NCI-H1930 (cell line): ENCODE results near the gene PPP1R7.

Experiments
- DNase-seq, 2 experiments: peaks; one replicate each; lab custom pipeline; 2025; lab: John Stamatoyannopoulos, UW

The PPP1R7 gene

GRCh38 chr2:241161646-241162281, 11.5 kb downstream of the PPP1R7 start:
- DNase-seq = no peak

GRCh38 chr2:241163601-241164118, 13.4 kb downstream of the PPP1R7 start:
- no peak for DNase-seq

- DNase-seq = no peak
These were observed 18.1 kb downstream of the PPP1R7 start for GRCh38 chr2:241168366-241168765.

- no peak for DNase-seq
These were observed 23.3 kb downstream of the PPP1R7 start for GRCh38 chr2:241173557-241173956.

GRCh38 chr2:241177526-241178334, 27.5 kb downstream of the PPP1R7 start:
- no peak for DNase-seq

GRCh38 chr2:241178961-241179360, 28.7 kb downstream of the PPP1R7 start:
- no peak for DNase-seq

- DNase-seq = no peak
These were observed 29.6 kb downstream of the PPP1R7 start for GRCh38 chr2:241179899-241180298.

- no peak for DNase-seq
These were observed 30.2 kb downstream of the PPP1R7 start for GRCh38 chr2:241180495-241180894.

GRCh38 chr2:241182126-241182525, 31.9 kb downstream of the PPP1R7 start:
- DNase-seq = no peak

- no peak for DNase-seq
These were observed 32.4 kb downstream of the PPP1R7 start for GRCh38 chr2:241182531-241183133.

- no peak for DNase-seq
These were observed 33.0 kb downstream of the PPP1R7 start for GRCh38 chr2:241183221-241183620.

GRCh38 chr2:241184901-241185300, 34.6 kb downstream of the PPP1R7 start:
- DNase-seq = no peak

GRCh38 chr2:241185961-241186360, 35.7 kb downstream of the PPP1R7 start:
- no peak for DNase-seq

GRCh38 chr2:241187101-241187917, 37.0 kb downstream of the PPP1R7 start:
- no peak for DNase-seq

- DNase-seq = no peak
These were observed 37.6 kb downstream of the PPP1R7 start for GRCh38 chr2:241187918-241188234.

- DNase-seq = no peak
These were observed 38.3 kb downstream of the PPP1R7 start, which contains the start of gene ANO7 for GRCh38 chr2:241188361-241189092. TSS of gene ANO7 (plus strand) at chr2:241188677. CDS start at chr2:241190064, 1,387 bp downstream.

GRCh38 chr2:241189093-241189855, 39.0 kb downstream of the PPP1R7 start:
- DNase-seq = no peak

GRCh38 chr2:241189856-241190201, 39.6 kb downstream of the PPP1R7 start:
- no peak for DNase-seq

GRCh38 chr2:241190291-241190981, 40.2 kb downstream of the PPP1R7 start:
- no peak for DNase-seq

- DNase-seq = no peak
These were observed 40.8 kb downstream of the PPP1R7 start for GRCh38 chr2:241191081-241191480.
